Activated B cell treated with CpG ODN at 0.5 μM for 24 hours (primary cell): ENCODE measurements around the gene KPNA2. TPM values are rescaled to one million over a fixed set of nuclear protein-coding genes. Genes with fewer than 3 reads are reported as not detected.

Experiments
- ATAC-seq: fragments of 200-7000 bp; cut with Tn5 transposase; one replicate; pipeline ENCODE4 v1.10.0; 2021; ENCODE audit warnings: low read depth, mild to moderate bottlenecking, moderate library complexity
- CTCF ChIA-PET: fragments of 350-600 bp; sonication (Branson Sonifier 250); formaldehyde crosslinking; loops from one replicate; lab custom pipeline; 2021; ENCODE audit warnings: antibody characterized with exemption; lab: Charles Lee
- POLR2A ChIA-PET: fragments of 350-600 bp; sonication (Branson Sonifier 250); formaldehyde crosslinking; loops from one replicate; lab custom pipeline; 2021; ENCODE audit warnings: antibody characterized with exemption; lab: Charles Lee
- DNase-seq: peaks from one replicate; pipeline ENCODE4 v3.0.0; 2022
- H3K27ac Mint-ChIP-seq: one replicate; pipeline ENCODE4 v1.8.0; 2020; ENCODE audit warnings: mixed read lengths
- H3K27me3 Mint-ChIP-seq: one replicate; pipeline ENCODE4 v1.8.0; 2021; ENCODE audit warnings: mixed read lengths
- H3K36me3 Mint-ChIP-seq: one replicate; pipeline ENCODE4 v1.8.0; 2021; ENCODE audit warnings: low read depth, mixed read lengths
- H3K4me1 Mint-ChIP-seq: one replicate; pipeline ENCODE4 v1.8.0; 2021; ENCODE audit warnings: mixed read lengths
- H3K4me3 Mint-ChIP-seq: one replicate; pipeline ENCODE4 v1.8.0; 2020; ENCODE audit warnings: mild to moderate bottlenecking, mixed read lengths
- H3K9me3 Mint-ChIP-seq: one replicate; pipeline ENCODE4 v1.8.0; 2020; ENCODE audit warnings: mixed read lengths
- CTCF ChIP-seq: fragments of 200-600 bp; IDR thresholded peaks from one replicate; pipeline ENCODE4 v1.8.0; 2022; ENCODE audit warnings: antibody characterized with exemption, mild to moderate bottlenecking
- intact Hi-C: fragments of 100-400 bp; cut with micrococcal nuclease; formaldehyde crosslinking; loops from one replicate; pipeline ENCODE4 v1.15.1; 2024
- total RNA-seq: library from RNA; stranded (reverse); gene quantifications from 2 replicates; pipeline ENCODE4 v1.2.3, GENCODE V29; 2022

Gene KPNA2
- total RNA-seq = 49.5 and 49.9 TPM in 2 replicates

GRCh38 chr17:68035523-68036303 is at the start of gene KPNA2:
KPNA2 (plus strand) TSS chr17:68035735; CDS start chr17:68037133, 1,398 bp downstream.
- intact Hi-C loops = loop anchor here (1.0 to 5.0 kb wide), 13 partner anchors 15 to 1292 kb away; partner anchors contain the start of genes ABCA5, ARSG, NOL11 and PRKAR1A
- peak; percentile 80 for DNase-seq

DNA sequence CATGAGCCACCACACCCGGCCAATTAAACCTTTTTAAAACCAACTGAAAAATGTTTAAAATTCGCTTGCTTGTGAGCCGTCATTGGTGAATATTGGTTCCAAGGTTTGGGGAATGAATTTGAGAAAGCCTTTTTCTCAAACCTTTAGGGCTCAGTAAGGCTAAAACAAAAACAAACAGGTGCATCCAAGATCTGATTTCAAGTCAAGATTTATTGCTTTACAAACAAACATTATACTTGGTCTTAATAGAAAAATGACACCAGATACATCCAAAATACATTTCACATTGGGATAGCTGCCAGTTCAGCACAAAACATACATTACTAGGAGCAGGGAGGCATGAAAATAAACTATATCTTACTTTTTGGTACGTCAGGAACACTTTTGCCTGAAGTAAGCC is 44.6 kb upstream of the KPNA2 start:
- intact Hi-C loops = loop anchor here (10.0 kb wide), 1 partner anchor 114 kb away; no protein-coding TSS in a partner anchor
- Mint-ChIP-seq H3K4me3 (no peak overlapping the region), H3K27ac (no peak overlapping the region), H3K4me1 (peaks cover 25% of the 10 kb centered on the region), H3K36me3 (peaks cover 5% of the 10 kb centered on the region), H3K27me3 (peaks cover 10% of the 10 kb centered on the region), H3K9me3 (no peaks in the 10 kb centered on the region)
- ChIA-PET POLR2A (interaction anchor here (1.0 kb wide), 1 partner anchor 45 kb away, joined by 3 read pairs; the partner anchor contains the start of gene KPNA2), CTCF (no interaction called here)
- no peak for TF ChIP-seq CTCF
- ATAC-seq (no peak), DNase-seq (no peak)

More at GRCh38 chr17:68035523-68036303, at the start of gene KPNA2:
- H3K9me3 Mint-ChIP-seq = no peaks in the 10 kb centered on the region
- H3K27me3 Mint-ChIP-seq = no peaks in the 10 kb centered on the region
- CTCF ChIA-PET = interaction anchor here (1.0 to 1.6 kb wide), 2 partner anchors 16 to 137 kb away, joined by 3 to 5 read pairs; no protein-coding TSS in a partner anchor
- POLR2A ChIA-PET = interaction anchor here (0.5 to 2.1 kb wide), 16 partner anchors 15 to 1076 kb away, joined by 3 to 19 read pairs (median 4); partner anchors contain the start of genes NOL11 and WIPI1
- H3K4me3 Mint-ChIP-seq = peak within 1 kb of the TSS; percentile 93
- peak; percentile 89 for ATAC-seq
- H3K4me1 Mint-ChIP-seq = peaks cover 11% of the 10 kb centered on the region
- peaks cover 37% of the 10 kb centered on the region for H3K36me3 Mint-ChIP-seq
- H3K27ac Mint-ChIP-seq = peak within 1 kb of the TSS; percentile 92
- TF ChIP-seq CTCF = no peak

DNA sequence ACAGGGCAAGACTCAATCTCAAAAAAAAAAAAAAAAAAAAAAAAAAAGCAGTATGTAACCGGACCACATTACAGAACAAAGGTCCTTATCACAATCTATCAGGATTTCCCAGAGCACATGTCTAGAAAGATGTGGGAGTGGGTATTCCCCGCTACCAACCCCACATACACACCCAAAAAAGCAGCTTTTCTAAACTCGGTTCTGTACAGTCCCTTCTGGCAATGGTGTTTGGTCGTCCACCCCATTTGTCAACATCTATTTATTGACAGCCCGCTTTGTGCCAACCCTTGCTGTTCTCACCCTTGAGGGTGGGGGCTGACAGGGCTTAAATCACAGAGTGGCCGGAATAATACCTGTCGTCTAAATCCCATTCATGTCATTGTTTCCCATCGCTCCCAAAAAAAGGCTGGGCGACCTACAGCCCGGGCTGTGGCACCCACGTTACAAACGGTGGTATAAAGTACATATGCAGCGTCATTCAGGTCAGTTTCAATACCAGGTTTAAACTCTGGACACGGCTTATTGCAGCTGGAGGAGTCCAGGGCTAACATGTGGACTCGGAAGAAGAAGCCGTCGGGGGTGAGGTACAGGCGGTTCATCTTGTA is 42.9 kb upstream of the KPNA2 start:
- H3K36me3 Mint-ChIP-seq = peaks cover 5% of the 10 kb centered on the region
- ATAC-seq (no peak), DNase-seq (no peak)
- H3K4me1 Mint-ChIP-seq = peaks cover 32% of the 10 kb centered on the region
- ChIA-PET POLR2A (no interaction called here), CTCF (no interaction called here)
- H3K9me3 Mint-ChIP-seq = no peaks in the 10 kb centered on the region
- TF ChIP-seq CTCF = no peak
- intact Hi-C loops = loop anchor here (1.0 to 10.0 kb wide), 3 partner anchors 28 to 298 kb away; partner anchors contain the start of genes ARSG and SLC16A6
- peaks cover 18% of the 10 kb centered on the region for H3K27me3 Mint-ChIP-seq
- peak overlapping the region; percentile 82 for H3K27ac Mint-ChIP-seq
- peak overlapping the region; percentile 89 for H3K4me3 Mint-ChIP-seq

DNA sequence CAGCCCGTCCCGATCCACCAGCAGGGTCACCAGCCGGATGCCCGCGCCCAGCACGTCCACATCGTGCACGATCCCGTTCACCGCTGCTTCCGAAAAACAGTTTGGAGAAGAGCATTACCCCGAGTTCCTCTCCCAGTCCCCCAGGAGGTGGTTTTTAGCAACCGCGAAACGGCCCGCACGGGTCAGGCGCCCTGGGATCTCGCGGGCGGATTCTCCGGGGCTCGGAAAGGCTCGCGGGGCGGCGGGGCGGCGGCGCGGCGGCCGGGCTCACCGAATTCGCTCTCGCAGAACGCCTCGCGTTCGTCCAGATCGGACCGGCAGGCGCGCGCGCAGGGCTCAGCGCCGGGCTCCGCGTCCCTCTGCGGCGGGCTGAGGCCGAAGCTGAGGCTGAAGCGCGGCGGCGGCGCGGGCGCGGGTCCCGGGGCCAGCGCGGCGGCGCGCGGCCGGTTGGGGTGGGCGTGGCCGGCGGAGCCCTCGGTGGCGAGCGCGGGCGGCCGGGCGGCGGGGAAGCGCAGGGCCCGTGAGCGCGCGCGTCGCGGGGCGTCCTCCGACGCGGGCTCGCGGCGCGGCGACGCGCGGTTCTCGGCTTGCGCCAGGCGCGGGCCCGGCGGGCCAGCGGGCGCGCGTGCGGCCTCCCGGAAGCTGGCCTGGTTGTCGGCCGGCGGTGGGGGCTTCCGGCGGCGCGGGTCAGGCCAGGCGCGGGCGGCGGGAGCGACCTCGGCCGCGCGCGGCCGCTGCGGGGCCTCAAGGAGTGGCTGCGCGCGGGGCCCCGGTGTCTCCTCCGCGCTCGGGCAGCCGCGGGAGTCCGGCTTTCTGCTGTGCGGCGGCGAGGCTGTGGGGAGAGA is 42.2 kb upstream of the KPNA2 start:
- no peak for TF ChIP-seq CTCF
- peaks cover 18% of the 10 kb centered on the region for H3K27me3 Mint-ChIP-seq
- POLR2A ChIA-PET = interaction anchor here (0.5 to 3.3 kb wide), 5 partner anchors 9 to 457 kb away, joined by 3 to 19 read pairs (median 5); no protein-coding TSS in a partner anchor
- ATAC-seq (peak; percentile 81), DNase-seq (peak; percentile 75)
- intact Hi-C loops = loop anchor here (1.0 to 10.0 kb wide), 3 partner anchors 27 to 297 kb away; partner anchors contain the start of genes ARSG and SLC16A6
- H3K36me3 Mint-ChIP-seq = peaks cover 5% of the 10 kb centered on the region
- peak overlapping the region; percentile 82 for H3K27ac Mint-ChIP-seq
- H3K9me3 Mint-ChIP-seq = no peaks in the 10 kb centered on the region
- CTCF ChIA-PET = no interaction called here
- peak overlapping the region; percentile 89 for H3K4me3 Mint-ChIP-seq
- H3K4me1 Mint-ChIP-seq = peaks cover 32% of the 10 kb centered on the region
